GM12873 (cell line): ENCODE results near the gene CYP27C1.

Source experiments
- CTCF ChIP-seq: IDR thresholded peaks from 2 replicates; pipeline ENCODE4 v1.5.1; 2012; ENCODE audit warnings: low read depth, mild to moderate bottlenecking, moderate library complexity, low read length, control low read depth; ENCODE audit not compliant: insufficient read depth; ENCODE audit errors: missing control alignments

The CYP27C1 gene

DNA sequence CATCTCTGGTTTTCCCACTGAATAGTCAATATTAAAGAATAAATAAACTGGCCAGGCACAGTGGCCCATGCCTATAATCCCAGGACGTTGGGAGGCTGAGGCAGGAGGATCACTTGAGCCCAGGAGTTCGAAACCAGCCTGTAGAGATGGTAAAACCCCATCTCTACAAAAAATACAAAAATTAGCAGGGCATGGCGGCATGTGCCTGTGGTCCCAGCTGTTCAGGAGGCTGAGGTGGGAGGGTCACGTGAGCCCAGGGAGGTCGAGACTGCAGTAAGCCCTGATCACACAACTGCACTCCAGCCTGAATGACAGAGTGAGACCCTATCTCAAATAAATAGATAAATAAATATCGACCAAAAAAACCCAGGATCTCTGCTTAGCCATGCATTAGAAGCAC, 63.0 kb downstream of the CYP27C1 start:
- no peak for TF ChIP-seq CTCF

- no peak for TF ChIP-seq CTCF
These were observed 64.2 kb downstream of the CYP27C1 start for GRCh38 chr2:127155947-127156346.

GRCh38 chr2:127155028-127155581, 65.0 kb downstream of the CYP27C1 start:
- TF ChIP-seq CTCF: no peak

DNA sequence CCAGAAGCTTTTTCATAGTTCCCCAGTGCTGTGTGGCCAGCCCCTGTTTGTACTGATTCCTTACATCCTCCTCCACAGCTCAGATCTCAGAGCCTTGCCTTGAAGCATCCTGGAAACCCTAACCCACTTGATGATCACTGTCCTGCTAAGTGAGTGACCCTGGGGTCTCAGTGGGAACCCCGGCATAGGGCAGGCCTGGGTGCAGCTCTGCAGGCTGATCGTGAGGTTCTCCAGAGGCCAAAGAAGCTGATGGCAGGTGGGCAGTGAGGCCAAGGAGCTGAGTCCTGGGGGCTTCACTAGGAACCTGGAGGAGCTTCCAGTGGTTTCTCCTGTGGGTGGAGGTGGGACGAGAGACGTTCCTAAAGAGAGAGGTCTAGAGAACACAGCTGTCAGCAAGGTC, 65.7 kb downstream of the CYP27C1 start:
- no peak for TF ChIP-seq CTCF

GRCh38 chr2:127153691-127154158, 66.4 kb downstream of the CYP27C1 start:
- TF ChIP-seq CTCF: no peak

DNA sequence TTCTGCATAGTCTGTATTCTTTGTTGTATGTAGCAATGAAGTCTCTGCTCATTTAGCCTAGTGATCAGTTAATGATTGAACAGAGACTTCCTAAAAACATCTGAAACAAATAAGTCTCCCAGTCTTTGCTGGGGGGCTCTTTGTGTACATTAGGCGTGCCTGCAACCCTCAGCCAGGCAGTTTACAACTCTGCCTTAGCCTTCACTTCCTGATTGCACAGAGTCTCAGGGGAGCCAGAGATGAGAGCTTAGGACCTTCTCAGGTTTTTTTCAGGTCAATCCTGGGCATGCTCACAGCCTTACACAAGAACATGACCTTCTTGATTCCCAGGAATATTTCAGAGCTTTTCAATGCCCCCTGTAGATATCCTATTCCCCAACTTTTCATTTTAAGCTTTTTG, 69.1 kb downstream of the CYP27C1 start:
- no peak for TF ChIP-seq CTCF

- TF ChIP-seq CTCF: no peak
These were observed 70.7 kb downstream of the CYP27C1 start for GRCh38 chr2:127149384-127149783.
